Cardiac fibroblast (primary cell): ENCODE measurements around the gene CPEB4.

ENCODE experiments used
- DNase-seq, 2 donors: peaks; one replicate each; pipeline versions ENCODE4 v3.0.0 to v3.0.0-alpha.2; 2010; ENCODE audit warnings: low read depth in 2 of 2
- H3K4me3 ChIP-seq, 2 donors: replicated peaks in 1 of 2; 1 replicate in 1 of 2; 2 replicates in 1 of 2; pipeline ENCODE4 v1.5.1; 2011; ENCODE audit warnings: low read depth in 2 of 2, low read length in 2 of 2, mild to moderate bottlenecking in 2 of 2, moderate library complexity in 1 of 2
- TF ChIP-seq, protein P1 (sequence below): IDR thresholded peaks from one replicate; pipeline ENCODE4 v1.5.1; 2011; ENCODE audit warnings: low read depth, mild to moderate bottlenecking, low read length, inconsistent platforms

Gene CPEB4

DNA sequence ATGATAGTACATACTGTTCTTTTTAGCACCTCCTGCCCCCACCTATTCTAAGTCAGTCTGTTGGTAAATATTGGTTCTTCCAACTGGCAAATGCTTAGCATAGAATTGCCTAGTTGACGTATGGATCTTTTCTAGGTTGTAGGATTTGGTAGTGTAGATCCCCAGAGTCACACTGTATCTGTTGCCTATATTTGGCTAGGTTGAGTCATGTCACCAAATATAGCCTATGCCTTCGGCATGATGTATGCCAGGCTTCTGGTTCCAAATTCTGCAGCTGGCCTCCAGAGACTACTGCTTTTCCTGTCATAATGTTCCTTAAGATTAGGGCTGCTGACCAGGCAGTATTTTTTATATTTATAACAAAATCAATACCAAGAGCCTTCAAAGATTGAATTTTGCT is 38.2 kb downstream of the CPEB4 start:
- DNase-seq = peak; percentile 34 to 67
- no peak overlapping the region for H3K4me3 ChIP-seq
- TF ChIP-seq, protein P1, sequence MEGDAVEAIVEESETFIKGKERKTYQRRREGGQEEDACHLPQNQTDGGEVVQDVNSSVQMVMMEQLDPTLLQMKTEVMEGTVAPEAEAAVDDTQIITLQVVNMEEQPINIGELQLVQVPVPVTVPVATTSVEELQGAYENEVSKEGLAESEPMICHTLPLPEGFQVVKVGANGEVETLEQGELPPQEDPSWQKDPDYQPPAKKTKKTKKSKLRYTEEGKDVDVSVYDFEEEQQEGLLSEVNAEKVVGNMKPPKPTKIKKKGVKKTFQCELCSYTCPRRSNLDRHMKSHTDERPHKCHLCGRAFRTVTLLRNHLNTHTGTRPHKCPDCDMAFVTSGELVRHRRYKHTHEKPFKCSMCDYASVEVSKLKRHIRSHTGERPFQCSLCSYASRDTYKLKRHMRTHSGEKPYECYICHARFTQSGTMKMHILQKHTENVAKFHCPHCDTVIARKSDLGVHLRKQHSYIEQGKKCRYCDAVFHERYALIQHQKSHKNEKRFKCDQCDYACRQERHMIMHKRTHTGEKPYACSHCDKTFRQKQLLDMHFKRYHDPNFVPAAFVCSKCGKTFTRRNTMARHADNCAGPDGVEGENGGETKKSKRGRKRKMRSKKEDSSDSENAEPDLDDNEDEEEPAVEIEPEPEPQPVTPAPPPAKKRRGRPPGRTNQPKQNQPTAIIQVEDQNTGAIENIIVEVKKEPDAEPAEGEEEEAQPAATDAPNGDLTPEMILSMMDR = no peak

DNA sequence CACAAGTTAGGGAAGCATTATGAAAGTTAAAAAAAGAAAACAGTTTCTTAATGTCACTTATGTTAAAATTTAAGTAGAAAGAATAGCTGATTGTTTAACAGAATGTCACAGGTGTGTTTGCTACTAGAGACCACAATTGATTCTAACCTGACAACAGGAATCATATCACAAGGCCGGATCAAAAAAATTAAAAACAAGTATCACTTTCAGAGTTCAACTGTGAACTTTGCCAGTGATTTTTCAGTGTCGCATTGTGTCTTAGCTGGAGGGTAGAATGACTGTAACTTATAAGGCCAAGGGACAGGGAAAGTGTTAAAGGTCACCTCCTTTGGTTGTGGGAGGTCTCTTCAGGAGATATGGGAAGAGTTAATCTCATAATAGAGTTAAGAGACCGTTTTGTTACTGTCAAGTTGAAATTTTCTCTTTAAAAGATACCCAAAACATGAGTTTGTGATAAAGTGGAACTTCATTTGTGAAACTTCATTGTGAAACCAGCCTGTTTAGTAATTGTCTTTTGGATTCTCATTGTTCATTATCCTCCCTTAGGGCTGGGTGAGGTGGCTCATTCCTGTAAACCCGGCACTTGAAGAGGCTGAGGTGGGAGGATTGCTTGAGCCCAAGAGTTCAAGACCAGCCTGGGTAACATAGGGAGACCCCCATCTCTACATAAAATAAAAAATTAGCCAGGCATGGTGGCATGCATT is 40.9 kb downstream of the CPEB4 start:
- TF ChIP-seq, protein P1 = no peak
- no peak overlapping the region for H3K4me3 ChIP-seq
- no peak for DNase-seq

DNA sequence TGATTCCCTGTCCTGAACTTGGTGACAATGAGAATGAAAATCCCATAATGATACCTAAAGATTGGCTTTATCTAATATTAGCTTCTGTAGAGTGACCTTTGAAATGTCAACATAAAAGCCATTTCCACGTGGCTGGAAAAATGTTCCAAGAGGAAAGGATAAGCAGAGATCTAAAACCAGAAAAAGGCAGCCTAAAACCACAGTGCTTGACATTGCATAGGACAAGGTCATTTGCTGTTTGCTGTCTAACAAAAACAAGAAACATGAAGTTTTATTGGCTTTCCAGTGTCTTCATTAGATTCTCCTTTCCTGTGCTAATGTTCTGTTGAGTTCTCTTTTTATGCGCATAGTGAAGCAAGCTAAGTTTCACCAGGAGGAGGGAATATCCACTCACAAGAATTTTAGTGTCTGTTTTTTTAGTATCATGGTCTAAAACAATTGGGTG is 44.6 kb downstream of the CPEB4 start:
- no peak overlapping the region for H3K4me3 ChIP-seq
- DNase-seq = no peak
- TF ChIP-seq, protein P1 = no peak

DNA sequence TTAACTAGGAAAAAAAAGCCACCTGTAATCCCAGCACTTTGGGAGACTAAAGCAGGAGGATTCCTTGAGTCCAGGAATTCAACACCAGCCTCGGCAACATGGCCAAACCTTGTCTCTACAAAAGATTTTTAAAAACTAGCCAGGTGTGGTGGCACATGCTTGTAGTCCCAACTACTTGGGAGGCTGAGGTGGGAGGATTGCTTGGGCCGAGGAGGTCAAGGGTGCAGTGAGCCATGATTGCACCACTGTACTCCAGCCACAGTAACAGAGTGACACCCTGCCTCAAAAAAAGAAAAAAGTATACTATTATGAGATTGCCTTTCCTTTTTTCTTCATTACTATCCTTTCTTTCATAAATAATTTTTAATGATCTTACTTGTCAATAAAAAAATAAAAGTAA is 45.8 kb downstream of the CPEB4 start:
- no peak for DNase-seq
- H3K4me3 ChIP-seq = no peak overlapping the region
- TF ChIP-seq, protein P1 = no peak

DNA sequence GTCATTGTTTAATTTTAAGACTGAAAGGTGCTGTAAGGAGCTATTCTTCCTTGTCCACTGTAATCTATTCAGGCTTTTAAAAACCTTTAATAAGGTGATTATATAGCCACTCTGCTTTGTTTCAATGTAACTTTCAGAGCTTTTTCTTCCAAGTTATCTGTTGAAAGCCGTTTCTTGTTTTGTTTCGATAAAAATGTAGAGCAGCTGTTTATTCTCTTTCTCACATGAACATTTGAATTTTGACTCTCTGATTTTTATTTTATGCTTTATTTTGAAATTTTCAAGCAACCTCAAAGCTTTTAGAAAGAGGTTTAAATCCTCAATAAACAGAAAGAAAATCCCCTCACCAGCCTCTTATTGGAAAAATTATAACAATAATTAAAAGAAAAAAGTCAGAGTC is 47.2 kb downstream of the CPEB4 start:
- TF ChIP-seq, protein P1 = no peak
- H3K4me3 ChIP-seq = no peak overlapping the region
- no peak for DNase-seq

DNA sequence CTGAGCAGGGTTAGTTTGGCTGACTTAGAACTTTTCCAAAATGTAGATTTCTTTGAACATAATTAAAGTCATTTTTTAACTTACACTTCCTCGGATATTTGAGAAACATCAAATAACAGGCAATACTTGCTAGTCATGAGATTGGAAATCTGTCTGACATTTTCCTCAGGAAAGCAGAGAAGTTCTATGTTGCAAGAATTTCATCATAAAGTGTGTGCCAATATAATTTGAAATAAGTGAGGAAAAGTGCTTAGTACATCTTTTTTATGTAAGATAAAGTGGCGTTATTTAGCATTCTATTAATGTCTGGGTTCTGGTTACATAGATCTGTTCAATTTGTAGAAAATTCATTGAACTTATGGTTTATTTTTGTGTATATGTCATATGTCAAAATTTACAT is 52.1 kb downstream of the CPEB4 start:
- H3K4me3 ChIP-seq = no peak overlapping the region
- TF ChIP-seq, protein P1 = no peak
- DNase-seq = peak in 1 of 2 donors; percentile 43

DNA sequence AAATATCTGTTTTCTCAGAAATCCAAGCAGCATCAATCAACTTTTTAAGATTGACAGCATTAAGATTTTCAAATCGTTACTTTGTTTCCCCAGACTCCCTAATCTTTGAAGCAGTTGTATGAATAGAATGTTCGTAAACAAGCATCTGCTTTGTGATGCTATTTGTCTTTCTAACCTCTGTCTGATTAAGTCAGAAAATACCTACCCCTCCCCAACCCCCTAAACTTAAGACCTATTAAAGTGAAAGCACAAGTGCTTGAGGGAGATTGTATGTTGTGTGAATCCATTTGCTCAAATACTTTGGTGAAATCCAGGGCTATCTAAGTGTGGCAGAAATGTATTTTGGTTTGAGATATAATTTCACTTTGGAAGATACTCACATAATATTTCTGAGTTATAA is 53.0 kb downstream of the CPEB4 start:
- no peak for DNase-seq
- TF ChIP-seq, protein P1 = no peak
- no peak overlapping the region for H3K4me3 ChIP-seq
